Ishikawa (cell line): ENCODE measurements around the gene LY6G5C.

Experiments used
- CEBPB ChIP-seq: IDR thresholded peaks from 2 replicates; pipeline ENCODE4 v1.6.1; 2012
- CREB1 ChIP-seq: IDR thresholded peaks from 2 replicates; pipeline ENCODE4 v1.6.1; 2012; ENCODE audit warnings: low read depth
- EGR1 ChIP-seq: IDR thresholded peaks from 2 replicates; pipeline ENCODE4 v1.6.1; 2012
- EP300 ChIP-seq: IDR thresholded peaks from 2 replicates; pipeline ENCODE4 v1.6.1; 2012; ENCODE audit warnings: borderline replicate concordance
- FOXM1 ChIP-seq: IDR thresholded peaks from 2 replicates; pipeline ENCODE4 v1.6.1; 2012; ENCODE audit warnings: low read depth, borderline replicate concordance
- MAX ChIP-seq: IDR thresholded peaks from 2 replicates; pipeline ENCODE4 v1.6.1; 2012
- NFIC ChIP-seq: IDR thresholded peaks from 2 replicates; pipeline ENCODE4 v1.6.1; 2012
- RAD21 ChIP-seq: IDR thresholded peaks from 2 replicates; pipeline ENCODE4 v1.6.1; 2012; ENCODE audit warnings: low read depth
- TAF1 ChIP-seq: IDR thresholded peaks from 2 replicates; pipeline ENCODE4 v1.6.1; 2012; ENCODE audit warnings: low read depth, mild to moderate bottlenecking
- TCF12 ChIP-seq: IDR thresholded peaks from 2 replicates; pipeline ENCODE4 v1.6.1; 2012; ENCODE audit warnings: low read depth
- TEAD4 ChIP-seq: IDR thresholded peaks from 2 replicates; pipeline ENCODE4 v1.6.1; 2012
- YY1 ChIP-seq: IDR thresholded peaks from 2 replicates; pipeline ENCODE4 v1.6.1; 2012; ENCODE audit warnings: low read depth
- ZBTB7A ChIP-seq: IDR thresholded peaks from 2 replicates; pipeline ENCODE4 v1.6.1; 2012; ENCODE audit warnings: low read depth
- TF ChIP-seq, protein P1 (sequence below): IDR thresholded peaks from 2 replicates; pipeline ENCODE4 v1.6.1; 2012
- TF ChIP-seq, protein P2 (sequence below): IDR thresholded peaks from 2 replicates; pipeline ENCODE4 v1.6.1; 2012; ENCODE audit warnings: low read depth, mild to moderate bottlenecking

The LY6G5C gene

DNA sequence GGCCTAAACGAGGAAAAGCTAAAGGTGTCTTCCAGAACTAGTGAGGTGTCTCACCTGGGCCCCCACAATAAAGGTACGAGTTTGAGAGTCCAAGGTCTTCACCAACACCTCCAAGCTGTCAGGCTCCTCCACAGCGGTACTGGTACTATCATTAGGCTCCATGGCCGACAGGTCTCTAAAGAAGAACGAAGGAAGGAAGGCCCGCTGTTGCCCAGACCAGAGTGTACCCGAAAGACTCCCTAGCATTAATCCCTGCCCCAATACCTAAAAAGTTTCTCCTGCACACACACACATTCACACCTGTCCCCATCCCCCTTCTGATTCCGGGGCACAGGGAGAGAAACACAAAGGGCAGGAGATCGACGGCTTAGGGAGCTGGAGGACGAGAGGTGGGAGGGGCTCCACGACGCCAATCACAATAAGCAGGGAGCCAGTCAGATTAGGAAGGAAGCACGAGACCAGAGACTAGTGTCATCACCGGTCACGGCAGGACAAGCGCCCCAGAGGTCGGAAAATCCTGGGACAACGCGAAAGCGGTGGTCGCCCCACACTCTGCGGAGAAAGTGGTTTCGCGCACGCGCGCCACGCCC is 29.2 kb downstream of the LY6G5C start:
- TF ChIP-seq EGR1 (no peak), MAX (no peak), RAD21 (no peak), NFIC (no peak)

DNA sequence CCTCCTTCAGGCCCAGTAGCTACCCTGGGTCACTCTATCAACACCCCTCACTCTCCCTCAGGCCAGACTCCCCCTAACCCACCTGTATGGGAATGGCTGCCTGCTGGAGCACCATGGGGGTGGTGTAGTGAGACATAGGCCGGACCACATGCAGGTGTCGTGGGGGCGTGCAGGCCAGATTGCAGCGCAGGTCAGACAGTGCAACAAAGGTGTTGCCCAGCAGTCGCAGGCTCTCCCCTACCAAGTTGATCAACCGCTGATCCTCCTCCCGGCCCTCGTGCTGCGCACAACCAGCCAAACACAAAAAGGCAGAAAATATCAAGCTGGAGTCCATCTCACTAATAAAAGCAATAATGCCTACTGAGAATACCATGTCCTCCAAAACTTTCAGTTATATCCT is 35.5 kb downstream of the LY6G5C start:
- TF ChIP-seq ZBTB7A (no peak), NFIC (no peak), RAD21 (no peak), TAF1 (no peak), TCF12 (no peak), FOXM1 (no peak), CEBPB (no peak), TEAD4 (no peak), YY1 (no peak), EGR1 (no peak), CREB1 (no peak), MAX (no peak), EP300 (no peak)
- TF ChIP-seq, protein P1, sequence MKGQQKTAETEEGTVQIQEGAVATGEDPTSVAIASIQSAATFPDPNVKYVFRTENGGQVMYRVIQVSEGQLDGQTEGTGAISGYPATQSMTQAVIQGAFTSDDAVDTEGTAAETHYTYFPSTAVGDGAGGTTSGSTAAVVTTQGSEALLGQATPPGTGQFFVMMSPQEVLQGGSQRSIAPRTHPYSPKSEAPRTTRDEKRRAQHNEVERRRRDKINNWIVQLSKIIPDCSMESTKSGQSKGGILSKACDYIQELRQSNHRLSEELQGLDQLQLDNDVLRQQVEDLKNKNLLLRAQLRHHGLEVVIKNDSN: no peak
- TF ChIP-seq, protein P2, sequence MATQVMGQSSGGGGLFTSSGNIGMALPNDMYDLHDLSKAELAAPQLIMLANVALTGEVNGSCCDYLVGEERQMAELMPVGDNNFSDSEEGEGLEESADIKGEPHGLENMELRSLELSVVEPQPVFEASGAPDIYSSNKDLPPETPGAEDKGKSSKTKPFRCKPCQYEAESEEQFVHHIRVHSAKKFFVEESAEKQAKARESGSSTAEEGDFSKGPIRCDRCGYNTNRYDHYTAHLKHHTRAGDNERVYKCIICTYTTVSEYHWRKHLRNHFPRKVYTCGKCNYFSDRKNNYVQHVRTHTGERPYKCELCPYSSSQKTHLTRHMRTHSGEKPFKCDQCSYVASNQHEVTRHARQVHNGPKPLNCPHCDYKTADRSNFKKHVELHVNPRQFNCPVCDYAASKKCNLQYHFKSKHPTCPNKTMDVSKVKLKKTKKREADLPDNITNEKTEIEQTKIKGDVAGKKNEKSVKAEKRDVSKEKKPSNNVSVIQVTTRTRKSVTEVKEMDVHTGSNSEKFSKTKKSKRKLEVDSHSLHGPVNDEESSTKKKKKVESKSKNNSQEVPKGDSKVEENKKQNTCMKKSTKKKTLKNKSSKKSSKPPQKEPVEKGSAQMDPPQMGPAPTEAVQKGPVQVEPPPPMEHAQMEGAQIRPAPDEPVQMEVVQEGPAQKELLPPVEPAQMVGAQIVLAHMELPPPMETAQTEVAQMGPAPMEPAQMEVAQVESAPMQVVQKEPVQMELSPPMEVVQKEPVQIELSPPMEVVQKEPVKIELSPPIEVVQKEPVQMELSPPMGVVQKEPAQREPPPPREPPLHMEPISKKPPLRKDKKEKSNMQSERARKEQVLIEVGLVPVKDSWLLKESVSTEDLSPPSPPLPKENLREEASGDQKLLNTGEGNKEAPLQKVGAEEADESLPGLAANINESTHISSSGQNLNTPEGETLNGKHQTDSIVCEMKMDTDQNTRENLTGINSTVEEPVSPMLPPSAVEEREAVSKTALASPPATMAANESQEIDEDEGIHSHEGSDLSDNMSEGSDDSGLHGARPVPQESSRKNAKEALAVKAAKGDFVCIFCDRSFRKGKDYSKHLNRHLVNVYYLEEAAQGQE: no peak

GRCh38 chr6:31643818-31644454 is 36.9 kb downstream of the LY6G5C start:
- TF ChIP-seq CREB1 (no peak), ZBTB7A (no peak), MAX (no peak), RAD21 (no peak), CEBPB (no peak)
- TF ChIP-seq, protein P2: no peak

- TF ChIP-seq FOXM1 (no peak), MAX (no peak), EP300 (no peak), ZBTB7A (no peak), TEAD4 (no peak), RAD21 (no peak), CREB1 (no peak), EGR1 (no peak), TCF12 (no peak), YY1 (no peak), TAF1 (no peak), CEBPB (no peak), NFIC (no peak)
- TF ChIP-seq, protein P2: no peak
- TF ChIP-seq, protein P1: no peak
Observed at GRCh38 chr6:31642798-31643570, 37.9 kb downstream of the LY6G5C start.
